Calu3 (cell line): ENCODE results near the gene MMS19. TPM values are rescaled to one million over a fixed set of nuclear protein-coding genes. Genes with fewer than 3 reads are reported as not detected.
"Not testable (repeated sequence)": the region's sequence is repeated elsewhere in the genome, so short reads cannot be mapped to it uniquely, and the experiment has no call there.

Source experiments
- BruUV-seq: library from RNA; stranded (reverse); fragments of 400-500 nt; replicated peaks from 2 replicates; lab custom pipeline; 2021; lab: Mats Ljungman, UMichigan
- CTCF ChIA-PET: fragments of 300-600 bp; sonication (Branson Sonifier 250); formaldehyde crosslinking; loops from one replicate; lab custom pipeline; 2022; ENCODE audit warnings: antibody characterized with exemption; lab: Charles Lee
- DNase-seq: peaks from one replicate; pipeline ENCODE4 v3.0.0; 2022
- H3K27ac Mint-ChIP-seq: one replicate; pipeline ENCODE4 v1.8.0; 2022; ENCODE audit warnings: mixed read lengths; ENCODE audit not compliant: unreplicated experiment
- H3K27me3 Mint-ChIP-seq: one replicate; pipeline ENCODE4 v1.8.0; 2022; ENCODE audit warnings: mixed read lengths; ENCODE audit not compliant: unreplicated experiment
- H3K36me3 Mint-ChIP-seq: one replicate; pipeline ENCODE4 v1.8.0; 2022; ENCODE audit warnings: mild to moderate bottlenecking, moderate library complexity, mixed read lengths; ENCODE audit not compliant: insufficient read depth, unreplicated experiment
- H3K4me1 Mint-ChIP-seq: one replicate; pipeline ENCODE4 v1.8.0; 2022; ENCODE audit warnings: mild to moderate bottlenecking, low read depth, mixed read lengths; ENCODE audit not compliant: unreplicated experiment
- H3K4me3 Mint-ChIP-seq: one replicate; pipeline ENCODE4 v1.8.0; 2022; ENCODE audit warnings: mild to moderate bottlenecking, low read depth, moderate library complexity, mixed read lengths; ENCODE audit not compliant: unreplicated experiment
- H3K9me3 Mint-ChIP-seq: one replicate; pipeline ENCODE4 v1.8.0; 2022; ENCODE audit warnings: low read depth, mixed read lengths; ENCODE audit not compliant: unreplicated experiment
- CTCF ChIP-seq: fragments of 200-600 bp; IDR thresholded peaks from one replicate; pipeline ENCODE4 v1.8.0; 2022; ENCODE audit warnings: antibody characterized with exemption; ENCODE audit not compliant: unreplicated experiment
- intact Hi-C: fragments of 100-400 bp; cut with micrococcal nuclease; formaldehyde crosslinking; loops from one replicate; pipeline ENCODE4 v1.10.0; 2022; ENCODE audit not compliant: unreplicated experiment
- total RNA-seq: library from RNA; stranded (reverse); gene quantifications from 2 replicates; pipeline ENCODE4 v1.2.3, GENCODE V29; 2022

Gene MMS19
- total RNA-seq, 1 experiment from 2014 or later: 46.5 TPM

GRCh38 chr10:97425964-97426775, 72.1 kb downstream of the MMS19 start, which contains the start of gene PGAM1:
PGAM1 (plus strand) TSS chr10:97426191; CDS start chr10:97426308, 117 bp downstream.
- Mint-ChIP-seq H3K4me1 (no peaks in the 10 kb centered on the region), H3K36me3 (peaks cover 34% of the 10 kb centered on the region), H3K9me3 (no peaks in the 10 kb centered on the region), H3K27me3 (no peaks in the 10 kb centered on the region), H3K27ac (peak within 1 kb of the TSS; percentile 83), H3K4me3 (peak within 1 kb of the TSS; percentile 86)
- CTCF ChIA-PET: interaction anchor here (1.8 kb wide), 1 partner anchor 25 kb away, joined by 6 read pairs; the partner anchor contains the start of gene RRP12
- BruUV-seq: no TSS peak
- intact Hi-C loops: loop anchor here (2.0 kb wide), 1 partner anchor 19 kb away; no protein-coding TSS in a partner anchor
- peak; percentile 93 for DNase-seq
- peak; percentile 41 for TF ChIP-seq CTCF

GRCh38 chr10:97423757-97424098, 74.5 kb downstream of the MMS19 start:
- H3K4me3 Mint-ChIP-seq, H3K4me1 Mint-ChIP-seq, BruUV-seq, H3K9me3 Mint-ChIP-seq, H3K27ac Mint-ChIP-seq, intact Hi-C loops, H3K27me3 Mint-ChIP-seq, DNase-seq, CTCF ChIA-PET: not testable (repeated sequence)
- H3K36me3 Mint-ChIP-seq: peaks cover 25% of the 10 kb centered on the region

GRCh38 chr10:97416565-97416964, 81.7 kb downstream of the MMS19 start:
- H3K4me1 Mint-ChIP-seq: peaks cover 8% of the 10 kb centered on the region
- H3K4me3 Mint-ChIP-seq: no peak overlapping the region
- no TSS peak for BruUV-seq
- intact Hi-C loops: no loop called here
- no peaks in the 10 kb centered on the region for H3K36me3 Mint-ChIP-seq
- no peaks in the 10 kb centered on the region for H3K9me3 Mint-ChIP-seq
- CTCF ChIA-PET: no interaction called here
- no peak overlapping the region for H3K27ac Mint-ChIP-seq
- no peak for TF ChIP-seq CTCF
- DNase-seq: no peak
- no peaks in the 10 kb centered on the region for H3K27me3 Mint-ChIP-seq

- no peaks in the 10 kb centered on the region for H3K27me3 Mint-ChIP-seq
- peaks cover 4% of the 10 kb centered on the region for H3K36me3 Mint-ChIP-seq
- H3K4me3 Mint-ChIP-seq: no peak overlapping the region
- H3K4me1 Mint-ChIP-seq: peaks cover 8% of the 10 kb centered on the region
- DNase-seq: peak; percentile 7
- BruUV-seq: no TSS peak
- H3K27ac Mint-ChIP-seq: no peak overlapping the region
- CTCF ChIA-PET: no interaction called here
- no peak for TF ChIP-seq CTCF
- no peaks in the 10 kb centered on the region for H3K9me3 Mint-ChIP-seq
- intact Hi-C loops: no loop called here
These were observed 85.3 kb downstream of the MMS19 start for GRCh38 chr10:97412891-97413304.

GRCh38 chr10:97411406-97411805, 86.8 kb downstream of the MMS19 start:
- CTCF ChIA-PET: interaction anchor here (0.7 kb wide), 1 partner anchor 10 kb away, joined by 3 read pairs; the partner anchor contains the start of gene RRP12
- no TSS peak for BruUV-seq
- H3K27me3 Mint-ChIP-seq: no peaks in the 10 kb centered on the region
- H3K36me3 Mint-ChIP-seq: peaks cover 4% of the 10 kb centered on the region
- no peak overlapping the region for H3K27ac Mint-ChIP-seq
- DNase-seq: no peak
- no peaks in the 10 kb centered on the region for H3K9me3 Mint-ChIP-seq
- H3K4me1 Mint-ChIP-seq: peaks cover 8% of the 10 kb centered on the region
- intact Hi-C loops: no loop called here
- no peak for TF ChIP-seq CTCF
- H3K4me3 Mint-ChIP-seq: no peak overlapping the region
